Measurements from ENCODE around the gene ADIPOQ. TPM values are rescaled to one million over a fixed set of nuclear protein-coding genes. Genes with fewer than 3 reads are reported as not detected.
"Not testable (repeated sequence)": the region's sequence is repeated elsewhere in the genome, so short reads cannot be mapped to it uniquely, and the experiment has no call there.

ADIPOQ gene
- total RNA-seq, 4 donors from 2014 or later, result 321 to 1,997 (median 1,475) TPM

DNA sequence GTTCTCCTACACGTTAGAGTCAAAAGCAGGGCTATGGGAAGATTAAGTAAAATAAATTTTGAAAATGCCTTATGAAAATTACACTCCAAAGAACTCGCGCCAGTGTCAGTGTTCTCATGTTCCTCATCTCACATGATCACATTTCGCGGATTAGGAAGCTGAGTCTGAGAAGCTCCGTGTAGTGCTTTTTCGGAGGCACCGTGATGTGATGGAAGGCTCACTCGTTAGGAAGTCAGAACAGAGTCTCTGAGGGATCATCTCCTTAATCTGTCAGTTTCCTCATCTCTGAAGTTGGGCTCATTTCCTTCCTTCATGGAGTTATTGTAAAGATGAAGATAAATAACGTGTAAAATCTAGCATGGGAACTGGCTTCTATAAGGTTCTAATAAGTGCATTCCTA lies 3.2 kb downstream of the ADIPOQ start:
- TF ChIP-seq CTCF (IDR thresholded peaks at IDR 0.05), result no peak
- DNase-seq (ENCODE audit: low spot score) (no peak), ATAC-seq (ENCODE audit: low FRiP score) (no peak)

GRCh38 chr3:186847437-186847836 lies 4.9 kb downstream of the ADIPOQ start:
- no peak for TF ChIP-seq CTCF (IDR thresholded peaks at IDR 0.05)
- ATAC-seq (ENCODE audit: low FRiP score) (no peak), DNase-seq (ENCODE audit: low spot score) (no peak)

- peak in 1 of 3 donors; percentile 12 for TF ChIP-seq CTCF (IDR thresholded peaks at IDR 0.05)
- ATAC-seq (ENCODE audit: low FRiP score), result no peak
- no peak for DNase-seq (ENCODE audit: low spot score)
These were observed 7.0 kb downstream of the ADIPOQ start for GRCh38 chr3:186849374-186849975.

DNA sequence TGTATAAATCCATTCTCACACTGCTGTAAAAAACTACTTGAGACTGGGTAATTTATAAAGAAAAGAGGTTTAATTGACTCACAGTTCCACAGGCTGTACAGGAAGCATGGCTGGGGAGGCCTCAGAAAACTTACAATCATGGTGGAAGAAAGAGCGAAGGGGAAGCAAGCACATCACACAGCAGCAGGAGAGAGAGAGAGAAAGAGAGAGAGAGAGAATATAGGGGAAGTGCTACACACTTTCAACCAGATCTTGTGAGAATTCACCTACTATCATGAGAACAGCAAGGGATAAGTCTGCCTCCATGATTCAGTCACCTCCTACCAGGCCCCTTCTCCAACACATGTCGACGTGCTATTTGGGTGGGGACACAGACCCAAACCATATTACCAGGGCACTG lies 9.3 kb downstream of the ADIPOQ start:
- not testable (repeated sequence) for DNase-seq (ENCODE audit: low spot score); ATAC-seq (ENCODE audit: low FRiP score)

DNA sequence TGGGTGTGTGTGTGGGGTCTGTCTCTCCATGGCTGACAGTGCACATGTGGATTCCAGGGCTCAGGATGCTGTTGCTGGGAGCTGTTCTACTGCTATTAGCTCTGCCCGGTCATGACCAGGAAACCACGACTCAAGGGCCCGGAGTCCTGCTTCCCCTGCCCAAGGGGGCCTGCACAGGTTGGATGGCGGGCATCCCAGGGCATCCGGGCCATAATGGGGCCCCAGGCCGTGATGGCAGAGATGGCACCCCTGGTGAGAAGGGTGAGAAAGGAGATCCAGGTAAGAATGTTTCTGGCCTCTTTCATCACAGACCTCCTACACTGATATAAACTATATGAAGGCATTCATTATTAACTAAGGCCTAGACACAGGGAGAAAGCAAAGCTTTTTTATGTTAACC lies 10.5 kb downstream of the ADIPOQ start:
- TF ChIP-seq CTCF (IDR thresholded peaks at IDR 0.05), result no peak
- DNase-seq (ENCODE audit: low spot score), result no peak
- no peak for ATAC-seq (ENCODE audit: low FRiP score)

DNA sequence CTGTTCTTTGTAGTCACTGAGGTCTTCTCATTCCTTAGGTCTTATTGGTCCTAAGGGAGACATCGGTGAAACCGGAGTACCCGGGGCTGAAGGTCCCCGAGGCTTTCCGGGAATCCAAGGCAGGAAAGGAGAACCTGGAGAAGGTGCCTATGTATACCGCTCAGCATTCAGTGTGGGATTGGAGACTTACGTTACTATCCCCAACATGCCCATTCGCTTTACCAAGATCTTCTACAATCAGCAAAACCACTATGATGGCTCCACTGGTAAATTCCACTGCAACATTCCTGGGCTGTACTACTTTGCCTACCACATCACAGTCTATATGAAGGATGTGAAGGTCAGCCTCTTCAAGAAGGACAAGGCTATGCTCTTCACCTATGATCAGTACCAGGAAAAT lies 11.6 kb downstream of the ADIPOQ start:
- no peak for ATAC-seq (ENCODE audit: low FRiP score)
- DNase-seq (ENCODE audit: low spot score), result no peak
- TF ChIP-seq CTCF (IDR thresholded peaks at IDR 0.05), result no peak

- DNase-seq (ENCODE audit: low spot score), result no peak
- ATAC-seq (ENCODE audit: low FRiP score), result no peak
- no peak for TF ChIP-seq CTCF (IDR thresholded peaks at IDR 0.05)
These were observed 12.4 kb downstream of the ADIPOQ start for GRCh38 chr3:186854954-186855353.

- no peak for DNase-seq (ENCODE audit: low spot score)
- ATAC-seq (ENCODE audit: low FRiP score), result no peak
- no peak for TF ChIP-seq CTCF (IDR thresholded peaks at IDR 0.05)
These were observed 15.2 kb downstream of the ADIPOQ start for GRCh38 chr3:186857743-186858142.

DNA sequence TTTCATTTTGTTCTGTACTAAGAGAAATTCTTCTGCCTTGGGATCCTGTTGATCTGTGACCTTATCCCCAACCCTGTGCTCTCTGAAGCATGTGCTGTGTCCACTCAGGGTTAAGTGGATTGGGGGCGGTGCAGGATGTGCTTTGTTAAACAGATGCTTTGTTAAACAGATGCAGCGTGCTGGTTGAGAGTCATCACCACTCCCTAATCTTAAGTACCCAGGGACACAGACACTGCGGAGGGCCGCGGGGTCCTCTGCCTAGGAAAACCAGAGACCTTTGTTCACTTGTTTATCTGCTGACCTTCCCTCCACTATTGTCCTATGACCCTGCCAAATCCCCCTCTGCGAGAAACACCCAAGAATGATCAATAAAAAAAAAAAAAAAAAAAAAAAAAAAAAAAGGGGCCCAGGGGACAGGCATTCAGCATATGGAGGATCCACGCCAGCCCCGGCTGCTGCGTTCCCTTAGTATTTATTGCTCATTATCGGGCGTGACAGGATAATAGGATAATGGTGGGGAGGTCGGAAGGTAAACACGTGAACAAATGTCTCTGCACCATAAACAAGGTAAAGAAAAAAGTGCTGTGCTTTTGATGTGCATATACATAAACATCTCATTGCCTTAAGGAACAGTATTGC lies 22.8 kb downstream of the ADIPOQ start:
- not testable (repeated sequence) for DNase-seq (ENCODE audit: low spot score); ATAC-seq (ENCODE audit: low FRiP score)

- not testable (repeated sequence) for DNase-seq (ENCODE audit: low spot score); ATAC-seq (ENCODE audit: low FRiP score)
These were observed 23.6 kb downstream of the ADIPOQ start for GRCh38 chr3:186866095-186866494.
